SJCRH30 (cell line): ENCODE results near the gene IFT81. TPM values are rescaled to one million over a fixed set of nuclear protein-coding genes. Genes with fewer than 3 reads are reported as not detected.
"Not testable (repeated sequence)": the region's sequence is repeated elsewhere in the genome, so short reads cannot be mapped to it uniquely, and the experiment has no call there.

ENCODE experiments used
- DNase-seq, 2 experiments: peaks; one replicate each; pipeline ENCODE4 v3.0.0-alpha.2; 2015 to 2020
- H3K27ac ChIP-seq: fragments of 250-450 bp; sonication (Bioruptor Pico); 2 replicates; pipeline ENCODE4 v1.5.1; 2020; ENCODE audit warnings: mild to moderate bottlenecking, moderate library complexity
- H3K27me3 ChIP-seq: fragments of 250-450 bp; sonication (Bioruptor Pico); 2 replicates; pipeline ENCODE4 v1.5.1; 2020; ENCODE audit warnings: mild to moderate bottlenecking, moderate library complexity
- H3K36me3 ChIP-seq: fragments of 250-450 bp; sonication (Bioruptor Pico); 2 replicates; pipeline ENCODE4 v1.5.1; 2020; ENCODE audit warnings: mild to moderate bottlenecking, moderate library complexity
- H3K4me1 ChIP-seq: fragments of 250-450 bp; sonication (Bioruptor Pico); 2 replicates; pipeline ENCODE4 v1.5.1; 2020; ENCODE audit warnings: mild to moderate bottlenecking, moderate library complexity
- H3K4me3 ChIP-seq: fragments of 250-450 bp; sonication (Bioruptor Pico); 2 replicates; pipeline ENCODE4 v1.5.1; 2020; ENCODE audit warnings: mild to moderate bottlenecking, moderate library complexity
- H3K9me3 ChIP-seq: fragments of 250-450 bp; sonication (Bioruptor Pico); replicated peaks from 2 replicates; pipeline ENCODE4 v1.5.1; 2020; ENCODE audit warnings: mild to moderate bottlenecking, moderate library complexity
- total RNA-seq: library from RNA; depleted of rRNA; stranded (reverse); fragments of >200 nt; shearing (Covaris generic); gene quantifications from 2 replicates; pipeline ENCODE4 v1.2.3, GENCODE V29; 2014

Gene IFT81
- total RNA-seq, 1 experiment from 2014 or later = 16.9 TPM

- Histone ChIP-seq H3K27me3 (no peaks in the 10 kb centered on the region), H3K4me3 (no peak overlapping the region), H3K4me1 (peaks cover 15% of the 10 kb centered on the region), H3K36me3 (peaks cover 6% of the 10 kb centered on the region; the same call in 1 of the 2 replicates), H3K9me3 (peaks cover 4% of the 10 kb centered on the region; the same call in 1 of the 2 replicates), H3K27ac (no peak overlapping the region)
- no peak for DNase-seq
These were observed 69.0 kb downstream of the IFT81 start for GRCh38 chr12:110193196-110193595.

- no peak for DNase-seq
- Histone ChIP-seq H3K27me3 (no peaks in the 10 kb centered on the region), H3K4me3 (no peak overlapping the region), H3K9me3 (peaks cover 4% of the 10 kb centered on the region; the same call in 1 of the 2 replicates), H3K27ac (no peak overlapping the region), H3K4me1 (peaks cover 28% of the 10 kb centered on the region), H3K36me3 (peaks cover 6% of the 10 kb centered on the region; the same call in 1 of the 2 replicates)
These were observed 72.8 kb downstream of the IFT81 start for GRCh38 chr12:110197003-110197402.

GRCh38 chr12:110198386-110198785 lies 74.2 kb downstream of the IFT81 start:
- Histone ChIP-seq H3K36me3 (peaks cover 4% of the 10 kb centered on the region; the same call in 1 of the 2 replicates), H3K9me3 (peaks cover 4% of the 10 kb centered on the region; the same call in 1 of the 2 replicates), H3K27ac (no peak overlapping the region), H3K27me3 (no peaks in the 10 kb centered on the region), H3K4me3 (no peak overlapping the region), H3K4me1 (peaks cover 28% of the 10 kb centered on the region)
- no peak for DNase-seq

GRCh38 chr12:110199339-110200123 lies 75.4 kb downstream of the IFT81 start:
- Histone ChIP-seq H3K27ac (no peak overlapping the region), H3K9me3 (no peaks in the 10 kb centered on the region), H3K27me3 (no peaks in the 10 kb centered on the region), H3K36me3 (0 out of 2 replicates have a peak, but pooled peaks cover 3% of the 10 kb centered on the region), H3K4me3 (no peak overlapping the region), H3K4me1 (peaks cover 28% of the 10 kb centered on the region)
- DNase-seq = peak; percentile 26 to 60

GRCh38 chr12:110200124-110200417 lies 75.9 kb downstream of the IFT81 start:
- no peak for DNase-seq
- no peak overlapping the region for H3K27ac ChIP-seq
- no peaks in the 10 kb centered on the region for H3K27me3 ChIP-seq

GRCh38 chr12:110201995-110202394 lies 77.8 kb downstream of the IFT81 start:
- no peak overlapping the region for H3K27ac ChIP-seq
- no peak overlapping the region for H3K4me3 ChIP-seq
- no peak for DNase-seq
- H3K9me3 ChIP-seq = no peaks in the 10 kb centered on the region
- peaks cover 13% of the 10 kb centered on the region for H3K4me1 ChIP-seq
- 0 out of 2 replicates have a peak, but pooled peaks cover 3% of the 10 kb centered on the region for H3K36me3 ChIP-seq
- H3K27me3 ChIP-seq = no peaks in the 10 kb centered on the region

More at GRCh38 chr12:110200124-110200417, 75.9 kb downstream of the IFT81 start:
- Histone ChIP-seq H3K4me1 (peaks cover 22% of the 10 kb centered on the region), H3K4me3 (no peak overlapping the region), H3K9me3 (no peaks in the 10 kb centered on the region), H3K36me3 (0 out of 2 replicates have a peak, but pooled peaks cover 3% of the 10 kb centered on the region)

GRCh38 chr12:110203546-110203945 lies 79.4 kb downstream of the IFT81 start:
- Histone ChIP-seq H3K27me3 (no peaks in the 10 kb centered on the region), H3K27ac (no peak overlapping the region), H3K36me3 (0 out of 2 replicates have a peak, but pooled peaks cover 3% of the 10 kb centered on the region), H3K9me3 (no peaks in the 10 kb centered on the region), H3K4me1 (peaks cover 13% of the 10 kb centered on the region), H3K4me3 (no peak overlapping the region)
- DNase-seq = no peak

- Histone ChIP-seq H3K36me3 (0 out of 2 replicates have a peak, but pooled peaks cover 3% of the 10 kb centered on the region), H3K27ac (no peak overlapping the region), H3K27me3 (no peaks in the 10 kb centered on the region), H3K9me3 (no peaks in the 10 kb centered on the region), H3K4me3 (no peak overlapping the region), H3K4me1 (no peaks in the 10 kb centered on the region)
- no peak for DNase-seq
These were observed 81.8 kb downstream of the IFT81 start for GRCh38 chr12:110205931-110206330.

GRCh38 chr12:110211639-110212536 lies 87.7 kb downstream of the IFT81 start:
- H3K4me1 ChIP-seq, H3K9me3 ChIP-seq, H3K27me3 ChIP-seq, H3K4me3 ChIP-seq, H3K36me3 ChIP-seq, H3K27ac ChIP-seq, DNase-seq: not testable (repeated sequence)

GRCh38 chr12:110217996-110218674 lies 94.0 kb downstream of the IFT81 start:
- H3K9me3 ChIP-seq = no peaks in the 10 kb centered on the region
- no peak overlapping the region for H3K27ac ChIP-seq
- H3K36me3 ChIP-seq = no peaks in the 10 kb centered on the region; the same call in none of the 2 replicates
- H3K4me1 ChIP-seq = no peaks in the 10 kb centered on the region
- no peak overlapping the region for H3K4me3 ChIP-seq
- no peak for DNase-seq
- no peaks in the 10 kb centered on the region for H3K27me3 ChIP-seq

GRCh38 chr12:110222027-110222426 lies 97.9 kb downstream of the IFT81 start:
- H3K4me3 ChIP-seq = no peak overlapping the region
- no peaks in the 10 kb centered on the region; the same call in 1 of the 2 replicates for H3K36me3 ChIP-seq
- H3K27me3 ChIP-seq = no peaks in the 10 kb centered on the region
- no peak for DNase-seq
- no peaks in the 10 kb centered on the region for H3K9me3 ChIP-seq
- H3K27ac ChIP-seq = no peak overlapping the region
- no peaks in the 10 kb centered on the region for H3K4me1 ChIP-seq

- no peak overlapping the region for H3K4me3 ChIP-seq
- H3K4me1 ChIP-seq = no peaks in the 10 kb centered on the region
- H3K27me3 ChIP-seq = no peaks in the 10 kb centered on the region
- DNase-seq = no peak
- no peak overlapping the region for H3K27ac ChIP-seq
- H3K9me3 ChIP-seq = no peaks in the 10 kb centered on the region
- no peaks in the 10 kb centered on the region; the same call in 1 of the 2 replicates for H3K36me3 ChIP-seq
These were observed 98.3 kb downstream of the IFT81 start for GRCh38 chr12:110222433-110222832.

- Histone ChIP-seq H3K36me3 (no peaks in the 10 kb centered on the region; the same call in 1 of the 2 replicates), H3K4me3 (no peak overlapping the region), H3K4me1 (no peaks in the 10 kb centered on the region), H3K27ac (no peak overlapping the region), H3K9me3 (no peaks in the 10 kb centered on the region), H3K27me3 (no peaks in the 10 kb centered on the region)
- DNase-seq = no peak
These were observed 99.7 kb downstream of the IFT81 start for GRCh38 chr12:110223777-110224378.
